Keratinocyte (primary cell): ENCODE data around the gene REPS1. TPM values are rescaled to one million over a fixed set of nuclear protein-coding genes. Genes with fewer than 3 reads are reported as not detected.

Experiments used
- DNase-seq: peaks from one replicate; pipeline ENCODE4 v3.0.0-alpha.2; 2011; ENCODE audit warnings: low read depth, missing footprints, low spot score
- FAIRE-seq: peaks from 2 replicates; lab custom pipeline; 2011; peaks lifted over from hg19 to GRCh38; lab: Jason Lieb, UNC
- H2AFZ ChIP-seq: 2 replicates; pipeline ENCODE4 v1.6.0; 2012; ENCODE audit warnings: low read length, control low read depth, inconsistent platforms; ENCODE audit not compliant: control insufficient read depth
- H3K27ac ChIP-seq: 2 replicates; pipeline ENCODE4 v1.5.1; 2011; ENCODE audit warnings: low read length; ENCODE audit not compliant: control insufficient read depth, insufficient read depth
- H3K27me3 ChIP-seq: 3 replicates; pipeline ENCODE4 v1.6.0; 2011; ENCODE audit warnings: low read length; ENCODE audit not compliant: control insufficient read depth, insufficient read depth; ENCODE audit errors: extremely low read depth
- H3K36me3 ChIP-seq, 2 experiments: 2 replicates in 1 of 2; 3 replicates in 1 of 2; pipeline ENCODE4 v1.5.1; 2011; ENCODE audit warnings: low read length in 2 of 2, mild to moderate bottlenecking in 1 of 2; ENCODE audit not compliant: control insufficient read depth in 2 of 2, insufficient read depth in 2 of 2; ENCODE audit errors: extremely low read depth in 1 of 2
- H3K4me1 ChIP-seq: 3 replicates; pipeline ENCODE4 v1.5.1; 2011; ENCODE audit warnings: low read length; ENCODE audit not compliant: control insufficient read depth, insufficient read depth; ENCODE audit errors: extremely low read depth
- H3K4me2 ChIP-seq: 3 replicates; pipeline ENCODE4 v1.6.0; 2011; ENCODE audit warnings: low read depth, low read length; ENCODE audit not compliant: control insufficient read depth, insufficient read depth; ENCODE audit errors: extremely low read depth
- H3K4me3 ChIP-seq, 3 experiments: fragments of 200-600 bp in 1 of 3; sonication (generic) in 1 of 3; 2 replicates in 2 of 3; 3 replicates in 1 of 3; pipeline ENCODE4 v1.5.1; 2011 to 2016; ENCODE audit warnings: low read length in 3 of 3, mild to moderate bottlenecking in 3 of 3, control low read depth in 2 of 3, inconsistent platforms in 1 of 3, low read depth in 1 of 3, mixed read lengths in 1 of 3, mixed run types in 1 of 3, moderate library complexity in 1 of 3; ENCODE audit not compliant: control insufficient read depth in 2 of 3, insufficient read depth in 2 of 3; ENCODE audit errors: extremely low read depth in 1 of 3
- H3K79me2 ChIP-seq: 2 replicates; pipeline ENCODE4 v1.6.0; 2012; ENCODE audit warnings: low read length; ENCODE audit not compliant: control insufficient read depth, insufficient read depth
- H3K9ac ChIP-seq: 3 replicates; pipeline ENCODE4 v1.6.0; 2011; ENCODE audit warnings: low read length; ENCODE audit not compliant: control insufficient read depth, insufficient read depth; ENCODE audit errors: extremely low read depth
- H3K9me1 ChIP-seq: 3 replicates; pipeline ENCODE4 v1.6.0; 2011; ENCODE audit warnings: low read length; ENCODE audit not compliant: control insufficient read depth, insufficient read depth; ENCODE audit errors: extremely low read depth
- H3K9me3 ChIP-seq: 2 replicates; pipeline ENCODE4 v1.5.1; 2012; ENCODE audit warnings: low read depth, low read length; ENCODE audit not compliant: control insufficient read depth
- H4K20me1 ChIP-seq: 3 replicates; pipeline ENCODE4 v1.6.0; 2011; ENCODE audit warnings: low read length; ENCODE audit not compliant: control insufficient read depth, insufficient read depth; ENCODE audit errors: extremely low read depth
- CTCF ChIP-seq, 3 experiments: IDR thresholded peaks in 1 of 3; conservative IDR thresholded peaks in 1 of 3; optimal IDR thresholded peaks in 1 of 3; 2 replicates in 2 of 3; 3 replicates in 1 of 3; pipeline versions ENCODE3 to v1.5.1; 2011; ENCODE audit warnings: low read length in 3 of 3, mild to moderate bottlenecking in 3 of 3, moderate library complexity in 2 of 3, control low read depth in 1 of 3, inconsistent platforms in 1 of 3; ENCODE audit not compliant: insufficient read depth in 2 of 3; ENCODE audit errors: extremely low read depth in 1 of 3
- EZH2 ChIP-seq: IDR thresholded peaks from one replicate; pipeline ENCODE4 v1.6.1; 2012; ENCODE audit warnings: inconsistent platforms, mild to moderate bottlenecking, low read length, moderate library complexity
- dilution Hi-C: fragments of 300-500 bp; cut with MboI; formaldehyde crosslinking; loops from one replicate; pipeline ENCODE4 v1.7.0; 2020; ENCODE audit warnings: low sequenced_read_pairs; ENCODE audit not compliant: extremely low pct_ligation_motif_present
- polyA plus RNA-seq, 5 experiments: library from polyadenylated mRNA; depleted of rRNA in 3 of 5; stranded (reverse) in 3 of 5; stranded (forward) in 1 of 5; unstranded in 1 of 5; fragments of >200 nt; gene quantifications; 1 replicate in 1 of 5; 2 replicates in 3 of 5; 3 replicates in 1 of 5; pipeline versions ENCODE4 v1.2.1 to v1.2.3, GENCODE V29; 2011 to 2012; ENCODE audit warnings: missing spikeins in 2 of 5, low read depth in 1 of 5, low replicate concordance in 1 of 5

Gene REPS1
- polyA plus RNA-seq, 1 donor (not counting 4 experiments of a cell fraction or from before 2014, with no cell fraction given) = 61.3 TPM

GRCh38 chr6:138873191-138873590, 114.9 kb downstream of the REPS1 start:
- no peak for FAIRE-seq
- no peaks in the 10 kb centered on the region for H3K27me3 ChIP-seq
- H3K27ac ChIP-seq = no peak overlapping the region
- H3K9ac ChIP-seq = no peak overlapping the region
- no peak overlapping the region for H3K4me3 ChIP-seq
- H3K79me2 ChIP-seq = no peaks in the 10 kb centered on the region
- H3K36me3 ChIP-seq = no peaks in the 10 kb centered on the region
- DNase-seq = no peak
- dilution Hi-C loops = no loop called here
- TF ChIP-seq CTCF (optimal IDR thresholded peaks at IDR 0.05 in 1 of 3, IDR thresholded peaks at IDR 0.05 in 1 of 3, conservative IDR thresholded peaks at IDR 0.05 in 1 of 3; ENCODE audit: extremely low read depth in 1 of 3, insufficient read depth in 2 of 3, low read length in 3 of 3) = no peak
- no peak for TF ChIP-seq EZH2
- no peaks in the 10 kb centered on the region for H3K9me1 ChIP-seq
- H3K4me2 ChIP-seq = no peak overlapping the region
- H4K20me1 ChIP-seq = no peaks in the 10 kb centered on the region
- H3K9me3 ChIP-seq = no peaks in the 10 kb centered on the region
- peaks cover 6% of the 10 kb centered on the region for H3K4me1 ChIP-seq
- H2AFZ ChIP-seq = no peak overlapping the region

- H3K27ac ChIP-seq = no peak overlapping the region
- no peaks in the 10 kb centered on the region for H3K9me3 ChIP-seq
- no peak overlapping the region for H3K9ac ChIP-seq
- no peaks in the 10 kb centered on the region for H4K20me1 ChIP-seq
- H3K79me2 ChIP-seq = no peaks in the 10 kb centered on the region
- no peak for TF ChIP-seq EZH2
- TF ChIP-seq CTCF (optimal IDR thresholded peaks at IDR 0.05 in 1 of 3, IDR thresholded peaks at IDR 0.05 in 1 of 3, conservative IDR thresholded peaks at IDR 0.05 in 1 of 3; ENCODE audit: extremely low read depth in 1 of 3, insufficient read depth in 2 of 3, low read length in 3 of 3) = no peak
- dilution Hi-C loops = no loop called here
- no peaks in the 10 kb centered on the region for H3K36me3 ChIP-seq
- H3K27me3 ChIP-seq = no peaks in the 10 kb centered on the region
- H3K9me1 ChIP-seq = no peaks in the 10 kb centered on the region
- DNase-seq (no peak), FAIRE-seq (no peak)
- H2AFZ ChIP-seq = peak overlapping the region; percentile 51
- peak overlapping the region; percentile 9 for H3K4me2 ChIP-seq
- H3K4me3 ChIP-seq = no peak overlapping the region
- peaks cover 6% of the 10 kb centered on the region for H3K4me1 ChIP-seq
These were observed 118.7 kb downstream of the REPS1 start for GRCh38 chr6:138869398-138869797.
